ENCODE data around the gene SLC5A11. TPM values are rescaled to one million over a fixed set of nuclear protein-coding genes. Genes with fewer than 3 reads are reported as not detected.

The SLC5A11 gene
- total and polyA plus RNA-seq, 4 donors: 0.15 to 4.1 (median 0.92) TPM

DNA sequence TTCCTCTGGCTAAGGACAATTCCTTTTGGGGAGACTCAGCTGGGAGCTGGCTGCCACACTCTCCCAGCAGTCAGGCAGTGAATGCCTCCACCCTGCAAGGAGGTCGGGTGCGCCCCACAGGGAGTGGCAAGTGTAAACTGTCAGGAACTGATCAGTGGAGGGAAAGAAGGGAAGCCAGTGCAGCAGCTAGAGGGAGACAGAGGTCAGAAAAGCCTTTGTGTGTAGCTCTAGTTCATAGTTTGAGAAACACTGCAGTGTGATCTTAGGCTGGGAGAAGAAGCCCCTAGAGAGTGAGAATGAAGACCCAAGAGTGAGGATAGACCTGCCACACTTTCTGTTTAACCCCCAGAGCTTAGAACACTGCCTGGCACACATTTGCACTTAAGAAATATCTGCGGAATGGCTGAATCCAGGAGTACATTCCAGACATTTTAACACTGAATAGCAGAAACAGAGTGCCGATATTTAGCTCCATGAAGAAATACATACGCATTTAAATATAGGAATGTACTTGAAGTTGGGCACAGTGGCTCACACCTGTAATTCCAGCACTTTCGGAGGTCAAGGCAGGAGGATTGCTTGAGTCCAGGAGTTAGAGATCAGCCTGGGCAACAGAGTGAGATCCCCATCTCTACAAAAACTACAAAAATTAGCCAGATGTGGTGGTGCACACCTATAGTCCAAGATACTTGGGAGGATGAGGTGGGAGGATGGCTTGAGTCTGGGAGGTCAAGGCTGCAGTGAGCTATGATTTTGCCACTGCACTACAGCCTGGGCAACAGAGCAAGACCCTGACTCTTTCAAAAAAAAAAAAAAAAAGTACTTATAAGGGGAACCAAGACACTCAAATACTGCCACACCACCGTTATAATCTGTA, 11.1 kb upstream of the SLC5A11 start:
- Histone ChIP-seq H3K27me3 (ENCODE audit: control insufficient read depth in 4 of 4, insufficient read depth in 4 of 4, low read length in 3 of 4) (no peaks in the 10 kb centered on the region), H3K4me3 (ENCODE audit: low read depth in 1 of 3, low read length in 3 of 3) (no peak overlapping the region), H3K4me1 (ENCODE audit: control insufficient read depth in 4 of 4, insufficient read depth in 4 of 4, low read length in 3 of 4) (peaks cover 2 to 13% (median 9%) of the 10 kb centered on the region in 4 donors), H3K9ac (ENCODE audit: low read depth in 1 of 2, low read length in 2 of 2) (no peak overlapping the region), H3K27ac (ENCODE audit: low read depth in 1 of 2, low read length in 2 of 2) (no peak overlapping the region), H3K36me3 (ENCODE audit: control insufficient read depth in 4 of 4, insufficient read depth in 3 of 4, low read depth in 1 of 4, low read length in 3 of 4) (no peaks in the 10 kb centered on the region), H3K9me3 (ENCODE audit: control insufficient read depth in 4 of 4, low read length in 3 of 4) (no peaks in the 10 kb centered on the region)
- DNase-seq (ENCODE audit: low spot score): no peak
- WGBS: 77% methylated on average over 7 of the region's 7 CpGs
- TF ChIP-seq RAD21 (IDR thresholded peaks at IDR 0.05) (peak; percentile 66 to 72), FOXA1 (IDR thresholded peaks at IDR 0.05) (no peak), HNF4G (IDR thresholded peaks at IDR 0.05) (no peak), CTCF (IDR thresholded peaks at IDR 0.05; ENCODE audit: low read depth, low read length, missing input control) (peak; percentile 27)
- TF ChIP-seq, protein P1, sequence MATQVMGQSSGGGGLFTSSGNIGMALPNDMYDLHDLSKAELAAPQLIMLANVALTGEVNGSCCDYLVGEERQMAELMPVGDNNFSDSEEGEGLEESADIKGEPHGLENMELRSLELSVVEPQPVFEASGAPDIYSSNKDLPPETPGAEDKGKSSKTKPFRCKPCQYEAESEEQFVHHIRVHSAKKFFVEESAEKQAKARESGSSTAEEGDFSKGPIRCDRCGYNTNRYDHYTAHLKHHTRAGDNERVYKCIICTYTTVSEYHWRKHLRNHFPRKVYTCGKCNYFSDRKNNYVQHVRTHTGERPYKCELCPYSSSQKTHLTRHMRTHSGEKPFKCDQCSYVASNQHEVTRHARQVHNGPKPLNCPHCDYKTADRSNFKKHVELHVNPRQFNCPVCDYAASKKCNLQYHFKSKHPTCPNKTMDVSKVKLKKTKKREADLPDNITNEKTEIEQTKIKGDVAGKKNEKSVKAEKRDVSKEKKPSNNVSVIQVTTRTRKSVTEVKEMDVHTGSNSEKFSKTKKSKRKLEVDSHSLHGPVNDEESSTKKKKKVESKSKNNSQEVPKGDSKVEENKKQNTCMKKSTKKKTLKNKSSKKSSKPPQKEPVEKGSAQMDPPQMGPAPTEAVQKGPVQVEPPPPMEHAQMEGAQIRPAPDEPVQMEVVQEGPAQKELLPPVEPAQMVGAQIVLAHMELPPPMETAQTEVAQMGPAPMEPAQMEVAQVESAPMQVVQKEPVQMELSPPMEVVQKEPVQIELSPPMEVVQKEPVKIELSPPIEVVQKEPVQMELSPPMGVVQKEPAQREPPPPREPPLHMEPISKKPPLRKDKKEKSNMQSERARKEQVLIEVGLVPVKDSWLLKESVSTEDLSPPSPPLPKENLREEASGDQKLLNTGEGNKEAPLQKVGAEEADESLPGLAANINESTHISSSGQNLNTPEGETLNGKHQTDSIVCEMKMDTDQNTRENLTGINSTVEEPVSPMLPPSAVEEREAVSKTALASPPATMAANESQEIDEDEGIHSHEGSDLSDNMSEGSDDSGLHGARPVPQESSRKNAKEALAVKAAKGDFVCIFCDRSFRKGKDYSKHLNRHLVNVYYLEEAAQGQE (IDR thresholded peaks at IDR 0.05): no peak

GRCh38 chr16:24836836-24837235, 8.9 kb upstream of the SLC5A11 start:
- TF ChIP-seq TAF1 (conservative IDR thresholded peaks at IDR 0.05): no peak
- TF ChIP-seq, protein P2, sequence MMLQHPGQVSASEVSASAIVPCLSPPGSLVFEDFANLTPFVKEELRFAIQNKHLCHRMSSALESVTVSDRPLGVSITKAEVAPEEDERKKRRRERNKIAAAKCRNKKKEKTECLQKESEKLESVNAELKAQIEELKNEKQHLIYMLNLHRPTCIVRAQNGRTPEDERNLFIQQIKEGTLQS (IDR thresholded peaks at IDR 0.05): no peak
- TF ChIP-seq EGR1 (IDR thresholded peaks at IDR 0.05; ENCODE audit: low read depth in 2 of 2): no peak

GRCh38 chr16:24837969-24838368, 7.8 kb upstream of the SLC5A11 start:
- H3K27ac ChIP-seq (ENCODE audit: low read depth in 1 of 2, low read length in 2 of 2): no peak overlapping the region
- H3K4me1 ChIP-seq (ENCODE audit: control insufficient read depth in 4 of 4, insufficient read depth in 4 of 4, low read length in 3 of 4): peaks cover 2 to 14% (median 9%) of the 10 kb centered on the region in 4 donors
- no peak overlapping the region for H3K4me3 ChIP-seq (ENCODE audit: low read depth in 1 of 3, low read length in 3 of 3)
- no peaks in the 10 kb centered on the region for H3K27me3 ChIP-seq (ENCODE audit: control insufficient read depth in 4 of 4, insufficient read depth in 4 of 4, low read length in 3 of 4)
- DNase-seq (ENCODE audit: low spot score): no peak
- H3K9ac ChIP-seq (ENCODE audit: low read depth in 1 of 2, low read length in 2 of 2): no peak overlapping the region
- H3K9me3 ChIP-seq (ENCODE audit: control insufficient read depth in 4 of 4, low read length in 3 of 4): no peaks in the 10 kb centered on the region
- no peaks in the 10 kb centered on the region for H3K36me3 ChIP-seq (ENCODE audit: control insufficient read depth in 4 of 4, insufficient read depth in 3 of 4, low read depth in 1 of 4, low read length in 3 of 4)
- TF ChIP-seq GABPA (IDR thresholded peaks at IDR 0.05 in 1 of 2, conservative IDR thresholded peaks at IDR 0.05 in 1 of 2) (no peak), JUND (IDR thresholded peaks at IDR 0.05) (no peak), CTCF (IDR thresholded peaks at IDR 0.05; ENCODE audit: low read depth, low read length, missing input control) (no peak)
- TF ChIP-seq, protein P3, sequence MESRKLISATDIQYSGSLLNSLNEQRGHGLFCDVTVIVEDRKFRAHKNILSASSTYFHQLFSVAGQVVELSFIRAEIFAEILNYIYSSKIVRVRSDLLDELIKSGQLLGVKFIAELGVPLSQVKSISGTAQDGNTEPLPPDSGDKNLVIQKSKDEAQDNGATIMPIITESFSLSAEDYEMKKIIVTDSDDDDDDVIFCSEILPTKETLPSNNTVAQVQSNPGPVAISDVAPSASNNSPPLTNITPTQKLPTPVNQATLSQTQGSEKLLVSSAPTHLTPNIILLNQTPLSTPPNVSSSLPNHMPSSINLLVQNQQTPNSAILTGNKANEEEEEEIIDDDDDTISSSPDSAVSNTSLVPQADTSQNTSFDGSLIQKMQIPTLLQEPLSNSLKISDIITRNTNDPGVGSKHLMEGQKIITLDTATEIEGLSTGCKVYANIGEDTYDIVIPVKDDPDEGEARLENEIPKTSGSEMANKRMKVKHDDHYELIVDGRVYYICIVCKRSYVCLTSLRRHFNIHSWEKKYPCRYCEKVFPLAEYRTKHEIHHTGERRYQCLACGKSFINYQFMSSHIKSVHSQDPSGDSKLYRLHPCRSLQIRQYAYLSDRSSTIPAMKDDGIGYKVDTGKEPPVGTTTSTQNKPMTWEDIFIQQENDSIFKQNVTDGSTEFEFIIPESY (IDR thresholded peaks at IDR 0.05): no peak
- TF ChIP-seq, protein P2 (IDR thresholded peaks at IDR 0.05): no peak
- 88% methylated on average over 9 of the region's 9 CpGs for whole genome bisulfite sequencing

More at GRCh38 chr16:24836836-24837235, 8.9 kb upstream of the SLC5A11 start:
- H3K27ac ChIP-seq (ENCODE audit: low read depth in 1 of 2, low read length in 2 of 2): no peak overlapping the region
- no peaks in the 10 kb centered on the region for H3K36me3 ChIP-seq (ENCODE audit: control insufficient read depth in 4 of 4, insufficient read depth in 3 of 4, low read depth in 1 of 4, low read length in 3 of 4)
- 86% methylated on average over 6 of the region's 6 CpGs for WGBS
- no peak for DNase-seq (ENCODE audit: low spot score)
- H3K9me3 ChIP-seq (ENCODE audit: control insufficient read depth in 4 of 4, low read length in 3 of 4): no peaks in the 10 kb centered on the region
- no peak overlapping the region for H3K4me3 ChIP-seq (ENCODE audit: low read depth in 1 of 3, low read length in 3 of 3)
- no peak overlapping the region for H3K9ac ChIP-seq (ENCODE audit: low read depth in 1 of 2, low read length in 2 of 2)
- peaks cover 2 to 14% (median 9%) of the 10 kb centered on the region in 4 donors for H3K4me1 ChIP-seq (ENCODE audit: control insufficient read depth in 4 of 4, insufficient read depth in 4 of 4, low read length in 3 of 4)
- no peaks in the 10 kb centered on the region for H3K27me3 ChIP-seq (ENCODE audit: control insufficient read depth in 4 of 4, insufficient read depth in 4 of 4, low read length in 3 of 4)

All from liver (tissue), 9 donors.